Stimulated activated naive CD8-positive, alpha-beta T cell treated with anti-CD3 and anti-CD28 coated beads, Interleukin-15, amount 100 ng/mL, for 72 hours (primary cell): ENCODE data around the gene SPDYE1.
"Not testable (repeated sequence)": the region's sequence is repeated elsewhere in the genome, so short reads cannot be mapped to it uniquely, and the experiment has no call there.

ENCODE experiments used
- ATAC-seq: fragments of 150-1000 bp; cut with Tn5 transposase; 2 replicates; pipeline ENCODE4 v1.10.0; 2021; ENCODE audit warnings: mild to moderate bottlenecking, moderate library complexity
- DNase-seq, 2 donors: peaks; one replicate each; pipeline ENCODE4 v3.0.0; 2021 to 2022
- H3K27ac Mint-ChIP-seq, 2 donors: one replicate each; pipeline ENCODE4 v1.8.0; 2022; ENCODE audit warnings: mild to moderate bottlenecking in 2 of 2, mixed read lengths in 2 of 2, moderate library complexity in 2 of 2
- H3K27me3 Mint-ChIP-seq: one replicate; pipeline ENCODE4 v1.8.0; 2022; ENCODE audit warnings: mixed read lengths
- H3K4me1 Mint-ChIP-seq: one replicate; pipeline ENCODE4 v1.8.0; 2022; ENCODE audit warnings: mild to moderate bottlenecking, mixed read lengths
- H3K4me3 Mint-ChIP-seq, 2 donors: one replicate each; pipeline ENCODE4 v1.8.0; 2022; ENCODE audit warnings: mild to moderate bottlenecking in 2 of 2, mixed read lengths in 2 of 2, moderate library complexity in 1 of 2
- H3K9me3 Mint-ChIP-seq, 2 donors: one replicate each; pipeline ENCODE4 v1.8.0; 2022; ENCODE audit warnings: mixed read lengths in 2 of 2

SPDYE1 gene

GRCh38 chr7:44031319-44031718 is 33.6 kb downstream of the SPDYE1 start:
- not testable (repeated sequence) for H3K4me3 Mint-ChIP-seq, DNase-seq, H3K27me3 Mint-ChIP-seq, ATAC-seq, H3K9me3 Mint-ChIP-seq, H3K4me1 Mint-ChIP-seq, H3K27ac Mint-ChIP-seq

GRCh38 chr7:44032031-44032430 is 34.3 kb downstream of the SPDYE1 start:
- not testable (repeated sequence) for DNase-seq, H3K4me3 Mint-ChIP-seq, ATAC-seq, H3K4me1 Mint-ChIP-seq, H3K27ac Mint-ChIP-seq, H3K9me3 Mint-ChIP-seq, H3K27me3 Mint-ChIP-seq

DNA sequence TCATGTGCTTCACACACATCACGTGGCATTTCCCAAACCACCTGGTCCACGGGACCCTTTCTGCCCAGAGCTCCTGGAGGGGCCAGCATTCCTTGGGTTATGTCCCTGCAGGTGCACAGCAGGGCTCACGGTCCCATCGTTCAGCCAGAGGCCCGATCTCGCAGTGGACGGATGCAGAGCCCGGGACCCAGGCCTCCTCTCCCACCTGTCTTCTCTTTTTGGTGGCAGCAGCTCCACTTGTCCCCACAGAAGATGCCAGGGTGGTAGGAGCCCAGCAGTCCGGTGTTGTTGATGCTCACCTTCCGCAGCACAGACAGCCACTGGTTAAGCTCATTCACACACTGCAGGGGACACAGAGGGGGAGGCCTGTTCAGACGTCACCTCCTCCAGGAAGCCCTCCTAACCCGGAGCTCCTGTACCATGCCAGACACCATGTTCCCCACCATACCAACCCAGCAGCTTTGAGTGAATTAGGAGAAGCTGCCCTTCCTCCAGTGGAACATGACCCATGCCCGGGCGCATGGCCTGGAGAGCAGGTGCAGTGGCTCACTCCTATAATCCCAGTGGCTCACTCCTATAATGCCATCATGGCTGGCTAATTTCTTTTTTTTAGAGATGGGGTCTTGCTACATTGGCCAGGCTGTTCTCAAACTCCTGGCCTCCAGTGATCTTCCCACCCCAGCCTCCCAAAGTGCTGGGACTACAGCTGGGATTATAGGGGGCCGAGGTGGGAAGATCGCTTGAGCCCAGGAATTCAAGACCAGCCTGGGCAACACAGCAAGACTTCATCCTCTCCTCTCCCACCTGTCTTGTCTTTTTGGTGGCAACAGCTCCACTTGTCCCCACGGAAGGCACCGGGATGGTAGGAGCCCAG is 36.5 kb downstream of the SPDYE1 start:
- H3K4me1 Mint-ChIP-seq, H3K27me3 Mint-ChIP-seq, H3K4me3 Mint-ChIP-seq, ATAC-seq, DNase-seq, H3K9me3 Mint-ChIP-seq: not testable (repeated sequence)
- H3K27ac Mint-ChIP-seq: peak overlapping the region in 1 of 2 donors; percentile 34

DNA sequence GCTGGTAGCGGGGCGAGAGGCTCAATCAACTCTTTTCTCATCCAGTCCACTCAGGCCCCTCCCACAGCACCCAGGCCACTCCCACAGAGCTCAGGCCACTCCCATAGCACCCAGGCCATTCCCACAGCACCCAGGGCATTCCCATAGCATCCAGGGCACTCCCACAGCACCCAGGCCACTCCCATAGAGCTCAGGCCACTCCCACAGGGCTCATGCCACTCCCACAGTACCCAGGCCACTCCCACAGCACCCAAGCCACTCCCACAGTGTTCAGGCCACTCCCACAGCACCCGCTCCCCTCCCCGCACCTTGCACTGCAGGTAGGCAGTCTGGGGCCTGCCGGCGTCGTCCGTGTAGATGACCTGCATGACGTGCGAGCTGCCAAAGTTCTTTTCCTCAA is 38.7 kb downstream of the SPDYE1 start:
- ATAC-seq (peak; percentile 2), DNase-seq (peak; percentile 33 to 43)
- not testable (repeated sequence) for H3K27me3 Mint-ChIP-seq, H3K27ac Mint-ChIP-seq, H3K9me3 Mint-ChIP-seq, H3K4me3 Mint-ChIP-seq
- peaks cover 20% of the 10 kb centered on the region for H3K4me1 Mint-ChIP-seq

GRCh38 chr7:44037951-44038350 is 40.3 kb downstream of the SPDYE1 start:
- not testable (repeated sequence) for ATAC-seq, DNase-seq, H3K4me3 Mint-ChIP-seq, H3K27me3 Mint-ChIP-seq, H3K27ac Mint-ChIP-seq, H3K9me3 Mint-ChIP-seq
- H3K4me1 Mint-ChIP-seq: peaks cover 20% of the 10 kb centered on the region

DNA sequence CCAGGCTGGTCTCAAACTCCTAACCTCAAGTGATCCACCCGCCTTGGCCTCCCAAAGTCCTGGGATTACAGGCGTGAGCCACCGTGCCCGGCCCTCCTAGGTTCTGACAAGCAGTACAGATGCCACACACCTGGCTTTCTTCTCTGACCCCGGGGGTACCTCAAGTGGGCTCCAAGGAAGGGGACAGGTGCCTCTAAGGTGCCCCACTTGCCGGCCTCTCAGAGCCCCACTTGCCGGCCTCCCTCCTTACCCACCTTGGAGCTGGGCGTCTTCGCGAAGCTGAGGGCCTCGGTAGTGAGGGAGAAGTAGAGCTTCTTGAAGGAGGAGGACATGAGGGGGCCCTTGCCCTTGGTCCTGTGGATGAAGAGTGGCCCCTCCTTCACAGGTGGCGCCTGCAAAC is 40.9 kb downstream of the SPDYE1 start:
- DNase-seq, ATAC-seq, H3K4me3 Mint-ChIP-seq, H3K27me3 Mint-ChIP-seq, H3K27ac Mint-ChIP-seq, H3K9me3 Mint-ChIP-seq: not testable (repeated sequence)
- peaks cover 20% of the 10 kb centered on the region for H3K4me1 Mint-ChIP-seq

DNA sequence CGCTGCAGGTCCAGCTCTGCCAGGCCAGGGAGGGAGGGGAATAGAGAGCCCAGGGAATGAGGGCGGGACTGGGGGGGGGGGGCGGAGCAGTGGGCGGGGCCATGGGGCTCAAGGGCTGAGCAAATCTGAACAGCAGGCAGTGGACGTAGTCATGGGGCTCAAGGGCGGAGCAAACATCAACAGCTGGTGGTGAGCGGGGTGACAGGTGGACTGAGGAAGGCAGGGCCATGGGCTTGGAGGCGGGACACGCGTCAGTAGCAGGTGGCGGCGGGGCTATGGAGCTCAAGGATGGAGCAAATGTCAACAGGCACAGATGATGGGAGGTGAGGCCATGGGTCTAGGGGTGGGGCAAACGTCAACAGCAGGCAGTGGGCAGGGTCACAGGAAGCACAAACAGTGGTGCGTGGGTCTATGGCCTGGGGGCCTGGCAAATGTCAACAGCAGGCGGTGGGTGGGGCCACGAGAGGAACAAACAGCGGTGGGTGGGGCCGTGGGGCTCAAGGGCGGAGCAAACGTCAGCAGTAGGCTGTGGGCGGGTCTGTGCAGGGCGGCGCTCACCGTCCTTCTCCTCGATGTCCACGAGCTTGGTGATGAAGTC is 41.4 kb downstream of the SPDYE1 start:
- not testable (repeated sequence) for H3K9me3 Mint-ChIP-seq, H3K27me3 Mint-ChIP-seq
- DNase-seq: peak; percentile 81 to 82
- peak; percentile 75 for ATAC-seq
- Mint-ChIP-seq H3K4me3 (peak overlapping the region; percentile 10 to 66), H3K27ac (peak overlapping the region in 1 of 2 donors; percentile 50), H3K4me1 (peaks cover 25% of the 10 kb centered on the region)

DNA sequence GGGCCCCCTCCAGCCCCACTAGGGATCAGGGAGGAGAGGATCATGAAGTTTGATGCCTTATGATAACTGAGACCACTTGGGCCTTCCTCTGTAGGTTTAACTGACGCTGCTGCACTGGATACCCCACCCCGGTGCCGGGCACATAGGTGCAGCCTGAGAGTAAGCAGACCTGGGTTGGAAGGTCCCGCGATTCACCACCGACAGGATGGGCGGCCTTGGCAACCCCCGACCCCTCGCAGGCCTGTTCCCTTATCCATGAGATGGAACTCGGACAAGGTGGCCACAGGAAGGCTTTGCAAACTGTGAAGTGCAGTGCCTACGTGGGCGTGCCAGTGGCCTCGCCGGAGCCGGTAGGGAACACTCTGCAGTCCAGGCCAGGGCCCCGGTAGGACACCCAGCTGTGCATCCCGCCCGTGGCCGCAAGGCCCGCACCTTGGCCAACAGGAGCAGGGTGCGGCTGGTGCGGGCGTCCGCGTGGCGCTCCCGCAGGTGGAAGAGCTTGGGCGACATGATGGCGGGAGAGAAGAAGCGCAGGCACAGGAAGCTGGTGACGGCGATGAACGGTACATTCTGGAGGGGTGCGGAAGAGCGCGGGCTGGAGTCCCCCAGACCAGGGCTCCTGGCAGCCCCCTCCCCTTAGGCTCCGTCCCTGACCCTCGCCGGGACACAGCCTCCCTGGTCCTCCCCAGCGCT is 42.2 kb downstream of the SPDYE1 start:
- not testable (repeated sequence) for H3K27me3 Mint-ChIP-seq, DNase-seq, H3K9me3 Mint-ChIP-seq, H3K27ac Mint-ChIP-seq
- Mint-ChIP-seq H3K4me3 (peak overlapping the region; percentile 84 to 85), H3K4me1 (peaks cover 27% of the 10 kb centered on the region)
- ATAC-seq: peak; percentile 58

GRCh38 chr7:44040493-44040891 is 42.8 kb downstream of the SPDYE1 start:
- Mint-ChIP-seq H3K27ac (peak overlapping the region; percentile 52 to 95), H3K4me1 (peaks cover 29% of the 10 kb centered on the region), H3K4me3 (peak overlapping the region; percentile 84 to 85)
- not testable (repeated sequence) for H3K27me3 Mint-ChIP-seq, H3K9me3 Mint-ChIP-seq
- ATAC-seq (peak; percentile 76), DNase-seq (peak; percentile 68 to 70)

GRCh38 chr7:44042221-44042620 is 44.5 kb downstream of the SPDYE1 start:
- no peaks in the 10 kb centered on the region for H3K9me3 Mint-ChIP-seq
- no peaks in the 10 kb centered on the region for H3K27me3 Mint-ChIP-seq
- H3K27ac Mint-ChIP-seq: no peak overlapping the region
- no peak for ATAC-seq
- peak overlapping the region; percentile 22 to 24 for H3K4me3 Mint-ChIP-seq
- peaks cover 40% of the 10 kb centered on the region for H3K4me1 Mint-ChIP-seq
- DNase-seq: no peak

- H3K27me3 Mint-ChIP-seq: no peaks in the 10 kb centered on the region
- ATAC-seq (no peak), DNase-seq (no peak)
- peak overlapping the region; percentile 72 to 94 for H3K27ac Mint-ChIP-seq
- peak overlapping the region; percentile 77 to 93 for H3K4me3 Mint-ChIP-seq
- no peaks in the 10 kb centered on the region for H3K9me3 Mint-ChIP-seq
- H3K4me1 Mint-ChIP-seq: peaks cover 57% of the 10 kb centered on the region
Measured at GRCh38 chr7:44043902-44044301, 46.2 kb downstream of the SPDYE1 start.

DNA sequence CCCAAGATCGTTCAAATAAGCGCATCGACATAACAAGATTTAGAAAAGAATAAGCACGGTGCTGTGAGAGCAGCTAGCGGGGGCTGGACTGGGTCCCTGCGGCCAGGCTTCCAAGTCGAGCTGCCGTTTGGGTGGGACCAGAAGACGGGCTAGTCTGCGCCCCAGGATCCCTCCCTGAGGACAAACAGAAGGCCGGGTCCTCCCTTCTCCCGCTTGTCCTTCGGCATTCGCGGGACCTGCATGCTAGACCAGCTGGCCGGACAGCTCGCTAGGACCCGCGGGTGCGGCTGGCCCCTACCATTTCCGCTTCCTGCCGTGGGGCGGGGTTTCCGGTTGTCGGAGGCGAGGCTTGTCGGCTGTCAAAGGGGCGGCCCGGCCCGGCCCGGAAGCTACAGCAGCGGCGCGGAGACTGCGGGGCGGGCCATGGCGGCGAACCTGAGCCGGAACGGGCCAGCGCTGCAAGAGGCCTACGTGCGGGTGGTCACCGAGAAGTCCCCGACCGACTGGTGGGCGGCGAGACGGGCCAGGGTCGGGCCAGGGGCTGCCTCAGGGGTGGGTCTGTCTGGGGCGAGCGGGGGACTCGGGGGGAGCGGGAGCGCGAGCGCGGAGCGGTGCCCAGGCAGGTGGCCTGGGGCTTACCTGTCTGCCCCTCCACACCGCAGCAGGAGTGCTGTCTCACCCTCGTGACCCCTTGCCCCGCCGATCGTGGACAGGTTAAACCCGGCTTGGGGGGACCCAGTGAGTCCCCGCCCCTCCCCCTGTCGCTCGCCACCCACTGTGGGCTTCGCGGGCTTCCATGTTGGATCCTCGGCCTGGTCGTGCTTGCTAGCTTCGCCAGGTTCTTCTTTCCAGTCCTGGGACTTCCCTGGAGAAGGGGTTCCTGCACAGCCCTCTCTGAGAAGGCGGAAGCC is 46.9 kb downstream of the SPDYE1 start, which contains the start of gene DBNL:
DBNL (plus strand) TSS at position 388 of the 911 bp plus-strand sequence; CDS start at position 424, 36 bp downstream.
- H3K27me3 Mint-ChIP-seq: no peaks in the 10 kb centered on the region
- peaks cover 58% of the 10 kb centered on the region for H3K4me1 Mint-ChIP-seq
- no peaks in the 10 kb centered on the region for H3K9me3 Mint-ChIP-seq
- peak; percentile 71 for ATAC-seq
- peak within 1 kb of the TSS; percentile 91 to 94 for H3K27ac Mint-ChIP-seq
- peak within 1 kb of the TSS; percentile 77 to 93 for H3K4me3 Mint-ChIP-seq
- peak; percentile 82 to 88 for DNase-seq

DNA sequence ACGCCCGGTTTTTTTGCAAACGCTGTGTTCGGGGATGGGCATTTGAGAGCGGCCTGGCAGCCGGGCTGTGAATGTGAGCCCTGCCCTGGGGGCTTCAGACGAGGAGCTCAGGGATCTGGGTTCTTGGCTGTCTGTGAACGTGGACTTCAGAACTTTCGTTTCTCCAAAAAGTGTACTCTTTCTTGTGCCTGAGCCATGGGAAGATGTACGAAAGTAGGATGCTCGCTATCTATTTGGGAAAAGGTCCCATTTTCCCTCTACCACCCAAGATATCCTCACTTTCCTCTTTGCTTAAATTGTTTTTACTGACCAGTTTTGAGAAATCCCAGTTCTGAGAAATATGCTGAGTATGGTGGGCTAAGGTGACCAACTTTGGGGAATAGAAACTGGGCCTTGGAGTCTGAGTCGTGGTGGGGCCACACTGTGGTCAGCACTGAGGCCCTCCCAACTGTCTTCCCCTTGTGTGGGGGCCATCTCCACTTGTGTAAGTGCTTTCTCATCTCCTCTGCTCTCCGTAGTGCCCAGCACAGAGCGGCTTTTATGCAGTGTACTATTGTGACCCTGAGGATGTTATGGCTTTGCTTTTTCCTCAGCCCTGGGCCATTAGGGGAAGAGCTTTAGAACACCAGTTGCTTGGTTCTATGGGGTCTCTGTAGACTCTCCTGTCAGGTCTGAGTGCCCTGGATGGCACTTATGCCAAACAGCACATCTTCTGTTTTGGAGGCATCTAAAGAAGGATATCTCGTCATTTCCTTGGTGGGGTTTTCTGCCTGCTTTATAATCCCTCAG is 47.7 kb downstream of the SPDYE1 start:
- DNase-seq: no peak
- peak overlapping the region; percentile 72 to 93 for H3K27ac Mint-ChIP-seq
- ATAC-seq: peak; percentile 9
- H3K4me1 Mint-ChIP-seq: peaks cover 66% of the 10 kb centered on the region
- H3K9me3 Mint-ChIP-seq: no peaks in the 10 kb centered on the region
- peak overlapping the region; percentile 77 to 93 for H3K4me3 Mint-ChIP-seq
- no peaks in the 10 kb centered on the region for H3K27me3 Mint-ChIP-seq

DNA sequence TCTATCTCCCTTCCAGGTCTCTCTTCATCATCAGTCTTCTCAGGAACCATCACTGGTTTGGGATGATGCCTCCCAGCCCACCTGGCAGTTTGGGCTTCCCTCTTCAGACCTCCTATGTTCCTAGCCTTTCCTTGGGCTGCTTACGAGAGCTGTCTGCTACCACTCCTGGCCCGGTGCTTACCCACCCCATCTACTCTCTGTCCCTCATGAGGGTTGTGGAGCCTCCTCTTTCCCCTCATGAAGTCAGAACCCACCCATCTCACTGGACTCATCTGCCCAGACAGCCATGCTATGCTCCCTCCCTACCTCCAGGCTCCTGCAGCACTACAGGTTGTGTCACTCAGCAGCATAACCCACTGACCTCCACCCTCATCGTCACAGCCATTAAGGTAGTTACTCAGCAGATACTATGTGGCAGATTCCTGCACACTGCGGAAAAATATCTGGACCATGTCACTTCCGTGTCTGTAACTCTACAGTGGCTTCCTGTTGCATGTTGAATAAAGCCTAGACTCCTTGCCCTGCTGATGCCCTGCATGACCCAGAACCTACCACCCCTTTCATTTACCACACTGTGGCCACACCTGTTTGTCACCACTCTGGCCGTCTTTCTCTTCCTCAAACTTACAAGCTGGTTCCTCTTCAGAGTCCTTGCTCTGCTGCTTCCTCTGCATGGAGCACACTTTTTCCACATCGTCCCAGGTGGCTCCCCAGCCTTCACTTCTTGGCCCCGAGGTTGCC is 48.8 kb downstream of the SPDYE1 start:
- ATAC-seq: peak; percentile 77
- H3K4me3 Mint-ChIP-seq: peak overlapping the region; percentile 77 to 93
- H3K27ac Mint-ChIP-seq: peak overlapping the region; percentile 43 to 90
- no peaks in the 10 kb centered on the region for H3K27me3 Mint-ChIP-seq
- DNase-seq: peak in 1 of 2 donors; percentile 50
- peaks cover 69% of the 10 kb centered on the region for H3K4me1 Mint-ChIP-seq
- H3K9me3 Mint-ChIP-seq: no peaks in the 10 kb centered on the region
